ENCODE data around the gene CARMIL1.

CARMIL1 gene

GRCh38 chr6:25544833-25545232 lies 265.7 kb downstream of the CARMIL1 start:
- H3K36me3 ChIP-seq = no peaks in the 10 kb centered on the region

GRCh38 chr6:25547797-25548196 lies 268.6 kb downstream of the CARMIL1 start:
- DNase-seq = no peak
- no peaks in the 10 kb centered on the region for H3K9me3 ChIP-seq (ENCODE audit: severe bottlenecking)
- H3K27me3 ChIP-seq (ENCODE audit: insufficient read depth, low read depth, severe bottlenecking) = no peaks in the 10 kb centered on the region
- H3K4me3 ChIP-seq (ENCODE audit: low read depth, low read length) = no peak overlapping the region
- TF ChIP-seq, protein P1, sequence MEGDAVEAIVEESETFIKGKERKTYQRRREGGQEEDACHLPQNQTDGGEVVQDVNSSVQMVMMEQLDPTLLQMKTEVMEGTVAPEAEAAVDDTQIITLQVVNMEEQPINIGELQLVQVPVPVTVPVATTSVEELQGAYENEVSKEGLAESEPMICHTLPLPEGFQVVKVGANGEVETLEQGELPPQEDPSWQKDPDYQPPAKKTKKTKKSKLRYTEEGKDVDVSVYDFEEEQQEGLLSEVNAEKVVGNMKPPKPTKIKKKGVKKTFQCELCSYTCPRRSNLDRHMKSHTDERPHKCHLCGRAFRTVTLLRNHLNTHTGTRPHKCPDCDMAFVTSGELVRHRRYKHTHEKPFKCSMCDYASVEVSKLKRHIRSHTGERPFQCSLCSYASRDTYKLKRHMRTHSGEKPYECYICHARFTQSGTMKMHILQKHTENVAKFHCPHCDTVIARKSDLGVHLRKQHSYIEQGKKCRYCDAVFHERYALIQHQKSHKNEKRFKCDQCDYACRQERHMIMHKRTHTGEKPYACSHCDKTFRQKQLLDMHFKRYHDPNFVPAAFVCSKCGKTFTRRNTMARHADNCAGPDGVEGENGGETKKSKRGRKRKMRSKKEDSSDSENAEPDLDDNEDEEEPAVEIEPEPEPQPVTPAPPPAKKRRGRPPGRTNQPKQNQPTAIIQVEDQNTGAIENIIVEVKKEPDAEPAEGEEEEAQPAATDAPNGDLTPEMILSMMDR (IDR thresholded peaks at IDR 0.05; ENCODE audit: low read depth, low read length) = no peak
- H3K27ac ChIP-seq = no peak overlapping the region
- H3K36me3 ChIP-seq = no peaks in the 10 kb centered on the region

More at GRCh38 chr6:25544833-25545232, 265.7 kb downstream of the CARMIL1 start:
- Histone ChIP-seq H3K9me3 (ENCODE audit: severe bottlenecking) (peaks cover 3% of the 10 kb centered on the region), H3K4me3 (ENCODE audit: low read depth, low read length) (no peak overlapping the region), H3K27ac (no peak overlapping the region), H3K27me3 (ENCODE audit: insufficient read depth, low read depth, severe bottlenecking) (no peaks in the 10 kb centered on the region)
- TF ChIP-seq, protein P1 (IDR thresholded peaks at IDR 0.05; ENCODE audit: low read depth, low read length) = no peak
- DNase-seq = no peak

GRCh38 chr6:25548451-25548850 lies 269.3 kb downstream of the CARMIL1 start:
- H3K9me3 ChIP-seq (ENCODE audit: severe bottlenecking) = no peaks in the 10 kb centered on the region

GRCh38 chr6:25550631-25551030 lies 271.5 kb downstream of the CARMIL1 start:
- Histone ChIP-seq H3K27ac (no peak overlapping the region), H3K36me3 (no peaks in the 10 kb centered on the region), H3K4me3 (ENCODE audit: low read depth, low read length) (no peak overlapping the region), H3K9me3 (ENCODE audit: severe bottlenecking) (no peaks in the 10 kb centered on the region), H3K27me3 (ENCODE audit: insufficient read depth, low read depth, severe bottlenecking) (no peaks in the 10 kb centered on the region)
- no peak for DNase-seq
- TF ChIP-seq, protein P1 (IDR thresholded peaks at IDR 0.05; ENCODE audit: low read depth, low read length) = no peak

More at GRCh38 chr6:25548451-25548850, 269.3 kb downstream of the CARMIL1 start:
- H3K27me3 ChIP-seq (ENCODE audit: insufficient read depth, low read depth, severe bottlenecking) = no peaks in the 10 kb centered on the region
- H3K36me3 ChIP-seq = no peaks in the 10 kb centered on the region
- TF ChIP-seq, protein P1 (IDR thresholded peaks at IDR 0.05; ENCODE audit: low read depth, low read length) = no peak
- H3K27ac ChIP-seq = no peak overlapping the region
- no peak for DNase-seq
- no peak overlapping the region for H3K4me3 ChIP-seq (ENCODE audit: low read depth, low read length)

DNA sequence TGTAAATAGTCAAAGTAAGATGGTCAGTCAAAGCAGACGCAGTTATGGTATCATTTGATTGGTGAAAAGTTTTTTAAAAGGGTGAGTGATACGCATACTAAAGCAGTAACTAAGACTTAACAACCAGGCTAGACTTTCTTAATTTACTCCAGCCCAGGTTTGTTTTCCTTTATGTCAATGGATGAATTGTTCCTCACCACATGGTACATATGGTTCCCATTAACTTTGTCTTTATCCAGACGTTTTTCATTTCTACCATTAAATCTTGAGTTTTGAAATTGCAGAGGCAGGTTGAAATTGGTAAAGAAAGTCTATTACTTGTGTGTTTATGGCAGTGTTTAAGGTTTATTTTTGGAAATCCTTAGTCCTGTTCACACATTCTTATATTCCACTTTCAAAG lies 274.3 kb downstream of the CARMIL1 start:
- H3K27ac ChIP-seq = no peak overlapping the region
- TF ChIP-seq, protein P1 (IDR thresholded peaks at IDR 0.05; ENCODE audit: low read depth, low read length) = no peak
- no peak overlapping the region for H3K4me3 ChIP-seq (ENCODE audit: low read depth, low read length)
- no peaks in the 10 kb centered on the region for H3K36me3 ChIP-seq
- H3K9me3 ChIP-seq (ENCODE audit: severe bottlenecking) = no peaks in the 10 kb centered on the region
- H3K27me3 ChIP-seq (ENCODE audit: insufficient read depth, low read depth, severe bottlenecking) = no peaks in the 10 kb centered on the region
- DNase-seq = no peak

DNA sequence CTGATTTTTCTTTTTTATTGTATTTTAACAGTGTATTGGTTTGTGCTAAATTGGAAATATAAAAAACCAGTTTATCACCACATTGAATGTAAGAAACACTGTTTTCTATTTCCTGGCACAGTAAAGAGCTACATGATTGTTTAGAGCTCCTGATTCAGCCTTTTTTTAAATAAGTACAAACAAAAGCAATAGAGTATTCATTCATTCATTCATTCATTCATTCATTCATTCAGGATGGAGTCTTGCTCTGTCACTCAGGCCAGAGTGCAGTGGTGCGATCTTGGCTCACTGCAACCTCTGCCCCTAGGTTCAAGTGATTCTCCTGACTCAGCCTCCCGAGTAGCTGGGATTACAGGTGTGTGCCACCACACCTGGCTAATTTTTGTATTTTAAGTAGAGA lies 276.0 kb downstream of the CARMIL1 start:
- Histone ChIP-seq H3K36me3 (no peaks in the 10 kb centered on the region), H3K27ac (no peak overlapping the region), H3K4me3 (ENCODE audit: low read depth, low read length) (no peak overlapping the region), H3K9me3 (ENCODE audit: severe bottlenecking) (no peaks in the 10 kb centered on the region), H3K27me3 (ENCODE audit: insufficient read depth, low read depth, severe bottlenecking) (no peaks in the 10 kb centered on the region)
- TF ChIP-seq, protein P1 (IDR thresholded peaks at IDR 0.05; ENCODE audit: low read depth, low read length) = no peak
- DNase-seq = no peak
